Aorta (tissue), 5 donors: Measurements from ENCODE around the gene OIT3. TPM values are rescaled to one million over a fixed set of nuclear protein-coding genes. Genes with fewer than 3 reads are reported as not detected.
"Not testable (repeated sequence)": the region's sequence is repeated elsewhere in the genome, so short reads cannot be mapped to it uniquely, and the experiment has no call there.

Source experiments
- ATAC-seq: fragments of 200-7000 bp; cut with Tn5 transposase; one replicate; pipeline ENCODE4 v1.9.1; 2022; ENCODE audit warnings: moderate library complexity; ENCODE audit not compliant: low FRiP score
- DNase-seq, 2 donors: peaks; one replicate each; pipeline ENCODE4 v3.0.0-alpha.2; 2020
- H3K27ac ChIP-seq, 2 donors: one replicate each; pipeline ENCODE4 v1.5.1; 2013; ENCODE audit warnings: low read length in 2 of 2, mild to moderate bottlenecking in 2 of 2, moderate library complexity in 2 of 2, control low read depth in 1 of 2, inconsistent platforms in 1 of 2, low read depth in 1 of 2
- H3K27me3 ChIP-seq, 2 donors: one replicate each; pipeline ENCODE4 v1.6.1; 2013; ENCODE audit warnings: control low read depth in 1 of 2, low read length in 1 of 2, mild to moderate bottlenecking in 1 of 2, moderate library complexity in 1 of 2; ENCODE audit not compliant: insufficient read depth in 2 of 2, control insufficient read depth in 1 of 2
- H3K36me3 ChIP-seq, 2 donors: one replicate each; pipeline ENCODE4 v1.6.1; 2013; ENCODE audit warnings: control low read depth in 1 of 2, low read length in 1 of 2, mild to moderate bottlenecking in 1 of 2; ENCODE audit not compliant: insufficient read depth in 2 of 2, control insufficient read depth in 1 of 2
- H3K4me1 ChIP-seq, 2 donors: one replicate each; pipeline ENCODE4 v1.6.1; 2013; ENCODE audit warnings: low read length in 2 of 2, control low read depth in 1 of 2, mild to moderate bottlenecking in 1 of 2, moderate library complexity in 1 of 2; ENCODE audit not compliant: insufficient read depth in 2 of 2, control insufficient read depth in 1 of 2
- H3K4me3 ChIP-seq, 2 donors: one replicate each; pipeline ENCODE4 v1.5.1; 2013; ENCODE audit warnings: low read length in 2 of 2, control low read depth in 1 of 2, mild to moderate bottlenecking in 1 of 2
- H3K9me3 ChIP-seq: one replicate; pipeline ENCODE4 v1.6.1; 2013; ENCODE audit warnings: mild to moderate bottlenecking, low read length; ENCODE audit not compliant: control insufficient read depth
- WGBS, 2 donors: extraction: QIAGEN DNeasy Blood & Tissue Kit; methylation state at CpG; one replicate each; pipeline ENCODE4 v1.1.7; 2013; 5-methylcytosine and 5-hydroxymethylcytosine counted together
- intact Hi-C, 2 donors: fragments of 100-400 bp; cut with DNase I; formaldehyde crosslinking; loops; one replicate each; pipeline versions ENCODE4 v1.14.2 to v1.15.0; 2022
- polyA plus RNA-seq, 2 donors: library from polyadenylated mRNA; stranded (reverse); fragments of 200-250 nt; gene quantifications; one replicate each; pipeline ENCODE4 v1.2.3, GENCODE V29; 2013
- total RNA-seq, 2 donors: library from RNA; stranded (reverse); fragmentation: NEBNext Ultra II Directional; extraction: Animal tissue kit (Norgen Biotek cat#: 25700); gene quantifications; one replicate each; pipeline ENCODE4 v1.2.1, GENCODE V29; 2021
- donor health status: healthy with polysubstance abuse.
- donor health status: Bipolar disorder and iron deficiency.
- donor health status: DM: no; HTN: no; CAD: no.
- donor health status: DM: no; HTN: no; CAD: no.
- donor health status: DM: yes; HTN: yes; CAD: no.

The OIT3 gene
- total and polyA plus RNA-seq, 4 donors = 0.15 to 0.23 TPM; not detected in 2

GRCh38 chr10:72889391-72889831, 4.1 kb upstream of the OIT3 start:
- Histone ChIP-seq H3K27me3 (no peaks in the 10 kb centered on the region), H3K4me1 (no peaks in the 10 kb centered on the region), H3K36me3 (no peaks in the 10 kb centered on the region), H3K27ac (no peak overlapping the region), H3K4me3 (no peak overlapping the region), H3K9me3 (no peaks in the 10 kb centered on the region)
- 52 to 55% methylated on average over 6 of the region's 6 CpGs for WGBS, 2 donors
- DNase-seq = no peak
- intact Hi-C loops = no loop called here
- no peak for ATAC-seq

- ATAC-seq (no peak), DNase-seq (no peak)
- Histone ChIP-seq H3K27me3 (no peaks in the 10 kb centered on the region), H3K4me3 (no peak overlapping the region), H3K9me3 (no peaks in the 10 kb centered on the region), H3K36me3 (no peaks in the 10 kb centered on the region), H3K27ac (no peak overlapping the region), H3K4me1 (no peaks in the 10 kb centered on the region)
- 89 to 94% methylated on average over 2 of the region's 2 CpGs for WGBS, 2 donors
- intact Hi-C loops = no loop called here
These were observed 3.5 kb upstream of the OIT3 start for GRCh38 chr10:72890086-72890485.

GRCh38 chr10:72895236-72895850, 1.8 kb downstream of the OIT3 start:
- Histone ChIP-seq H3K27me3 (no peaks in the 10 kb centered on the region), H3K36me3 (no peaks in the 10 kb centered on the region), H3K4me1 (no peaks in the 10 kb centered on the region), H3K4me3 (no peak overlapping the region), H3K9me3 (no peaks in the 10 kb centered on the region), H3K27ac (no peak overlapping the region)
- ATAC-seq (no peak), DNase-seq (no peak)
- intact Hi-C loops = no loop called here
- 79 to 87% methylated on average over 11 of the region's 11 CpGs for WGBS, 2 donors

GRCh38 chr10:72898616-72899015, 5.1 kb downstream of the OIT3 start:
- DNase-seq = no peak
- Histone ChIP-seq H3K27me3 (no peaks in the 10 kb centered on the region), H3K4me1 (no peaks in the 10 kb centered on the region), H3K36me3 (no peaks in the 10 kb centered on the region), H3K27ac (no peak overlapping the region), H3K4me3 (no peak overlapping the region), H3K9me3 (no peaks in the 10 kb centered on the region)
- no peak for ATAC-seq
- WGBS, 2 donors = 95 to 96% methylated on average over 10 of the region's 10 CpGs
- intact Hi-C loops = no loop called here

GRCh38 chr10:72899545-72899944, 6.0 kb downstream of the OIT3 start:
- Histone ChIP-seq H3K27ac (no peak overlapping the region), H3K4me1 (no peaks in the 10 kb centered on the region), H3K36me3 (no peaks in the 10 kb centered on the region), H3K4me3 (no peak overlapping the region), H3K9me3 (no peaks in the 10 kb centered on the region), H3K27me3 (no peaks in the 10 kb centered on the region)
- 92 to 96% methylated on average over 1 of the region's 1 CpG for WGBS, 2 donors
- DNase-seq (no peak), ATAC-seq (no peak)
- intact Hi-C loops = no loop called here

GRCh38 chr10:72903941-72904446, 10.5 kb downstream of the OIT3 start:
- H3K4me3 ChIP-seq, DNase-seq, ATAC-seq, H3K36me3 ChIP-seq, H3K9me3 ChIP-seq, H3K27me3 ChIP-seq, H3K4me1 ChIP-seq, intact Hi-C loops, H3K27ac ChIP-seq: not testable (repeated sequence)
- 92 to 98% methylated on average over 15 of the region's 15 CpGs for WGBS, 2 donors

GRCh38 chr10:72904806-72905205, 11.3 kb downstream of the OIT3 start:
- Histone ChIP-seq H3K9me3 (no peaks in the 10 kb centered on the region), H3K27me3 (no peaks in the 10 kb centered on the region), H3K4me1 (no peaks in the 10 kb centered on the region), H3K27ac (no peak overlapping the region), H3K36me3 (no peaks in the 10 kb centered on the region), H3K4me3 (no peak overlapping the region)
- DNase-seq = no peak
- no peak for ATAC-seq
- 92 to 95% methylated on average over 3 of the region's 3 CpGs for whole genome bisulfite sequencing, 2 donors
- intact Hi-C loops = no loop called here

- DNase-seq (no peak), ATAC-seq (no peak)
- H3K4me1 ChIP-seq = no peaks in the 10 kb centered on the region
- H3K9me3 ChIP-seq = no peaks in the 10 kb centered on the region
- H3K27me3 ChIP-seq = no peaks in the 10 kb centered on the region
- H3K27ac ChIP-seq = no peak overlapping the region
- no peaks in the 10 kb centered on the region for H3K36me3 ChIP-seq
- no peak overlapping the region for H3K4me3 ChIP-seq
- intact Hi-C loops = no loop called here
- 87 to 88% methylated on average over 6 of the region's 6 CpGs for WGBS, 2 donors
These were observed 12.9 kb downstream of the OIT3 start for GRCh38 chr10:72906446-72906845.

GRCh38 chr10:72910705-72911104, 17.2 kb downstream of the OIT3 start:
- Histone ChIP-seq H3K36me3 (no peaks in the 10 kb centered on the region), H3K27me3 (no peaks in the 10 kb centered on the region), H3K9me3 (no peaks in the 10 kb centered on the region), H3K4me1 (no peaks in the 10 kb centered on the region), H3K4me3 (no peak overlapping the region), H3K27ac (no peak overlapping the region)
- intact Hi-C loops = no loop called here
- DNase-seq (no peak), ATAC-seq (no peak)
